HCT116 (cell line): ENCODE results near the gene SKAP1.

ENCODE experiments used
- POLR2AphosphoS5 ChIP-seq: IDR thresholded peaks from 2 replicates; pipeline ENCODE4 v1.6.1; 2011; ENCODE audit warnings: mild to moderate bottlenecking, low read depth, low read length, moderate library complexity
- TF ChIP-seq, protein P1 (sequence below): IDR thresholded peaks from 2 replicates; pipeline ENCODE4 v1.6.1; 2012

DNA sequence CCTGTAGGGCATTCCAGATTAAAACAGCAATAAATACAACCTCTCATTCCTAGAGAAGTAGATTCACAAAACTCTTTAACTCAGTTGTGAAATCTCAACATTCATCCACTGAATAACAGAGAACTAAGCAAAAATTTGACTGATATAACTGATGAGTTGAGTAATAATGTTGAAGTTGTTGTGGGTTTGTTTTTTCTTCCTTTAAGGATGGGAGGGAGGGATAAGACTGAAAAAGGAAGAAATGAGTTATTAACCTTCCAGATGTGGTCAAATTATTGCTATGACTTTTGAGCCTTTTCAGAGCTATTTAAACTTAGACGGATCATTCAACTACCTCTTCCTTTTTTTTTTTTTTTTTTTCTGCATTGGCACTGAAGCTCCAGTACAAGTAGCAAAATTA lies 38.6 kb downstream of the SKAP1 start:
- no peak for TF ChIP-seq POLR2AphosphoS5
- TF ChIP-seq, protein P1, sequence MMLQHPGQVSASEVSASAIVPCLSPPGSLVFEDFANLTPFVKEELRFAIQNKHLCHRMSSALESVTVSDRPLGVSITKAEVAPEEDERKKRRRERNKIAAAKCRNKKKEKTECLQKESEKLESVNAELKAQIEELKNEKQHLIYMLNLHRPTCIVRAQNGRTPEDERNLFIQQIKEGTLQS: no peak
